Measurements from ENCODE around the gene P2RX1.

- TF ChIP-seq, protein P1, sequence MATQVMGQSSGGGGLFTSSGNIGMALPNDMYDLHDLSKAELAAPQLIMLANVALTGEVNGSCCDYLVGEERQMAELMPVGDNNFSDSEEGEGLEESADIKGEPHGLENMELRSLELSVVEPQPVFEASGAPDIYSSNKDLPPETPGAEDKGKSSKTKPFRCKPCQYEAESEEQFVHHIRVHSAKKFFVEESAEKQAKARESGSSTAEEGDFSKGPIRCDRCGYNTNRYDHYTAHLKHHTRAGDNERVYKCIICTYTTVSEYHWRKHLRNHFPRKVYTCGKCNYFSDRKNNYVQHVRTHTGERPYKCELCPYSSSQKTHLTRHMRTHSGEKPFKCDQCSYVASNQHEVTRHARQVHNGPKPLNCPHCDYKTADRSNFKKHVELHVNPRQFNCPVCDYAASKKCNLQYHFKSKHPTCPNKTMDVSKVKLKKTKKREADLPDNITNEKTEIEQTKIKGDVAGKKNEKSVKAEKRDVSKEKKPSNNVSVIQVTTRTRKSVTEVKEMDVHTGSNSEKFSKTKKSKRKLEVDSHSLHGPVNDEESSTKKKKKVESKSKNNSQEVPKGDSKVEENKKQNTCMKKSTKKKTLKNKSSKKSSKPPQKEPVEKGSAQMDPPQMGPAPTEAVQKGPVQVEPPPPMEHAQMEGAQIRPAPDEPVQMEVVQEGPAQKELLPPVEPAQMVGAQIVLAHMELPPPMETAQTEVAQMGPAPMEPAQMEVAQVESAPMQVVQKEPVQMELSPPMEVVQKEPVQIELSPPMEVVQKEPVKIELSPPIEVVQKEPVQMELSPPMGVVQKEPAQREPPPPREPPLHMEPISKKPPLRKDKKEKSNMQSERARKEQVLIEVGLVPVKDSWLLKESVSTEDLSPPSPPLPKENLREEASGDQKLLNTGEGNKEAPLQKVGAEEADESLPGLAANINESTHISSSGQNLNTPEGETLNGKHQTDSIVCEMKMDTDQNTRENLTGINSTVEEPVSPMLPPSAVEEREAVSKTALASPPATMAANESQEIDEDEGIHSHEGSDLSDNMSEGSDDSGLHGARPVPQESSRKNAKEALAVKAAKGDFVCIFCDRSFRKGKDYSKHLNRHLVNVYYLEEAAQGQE (IDR thresholded peaks at IDR 0.05; ENCODE audit: unreplicated experiment), result no peak
- TF ChIP-seq CTCF (conservative IDR thresholded peaks at IDR 0.05; ENCODE audit: low read depth in 2 of 2) (no peak), CREB1 (CRISPR knock-in tag; IDR thresholded peaks at IDR 0.05; ENCODE audit: low read depth) (no peak), POLR2AphosphoS5 (IDR thresholded peaks at IDR 0.05; ENCODE audit: low read depth) (no peak), EZH2 (IDR thresholded peaks at IDR 0.05; ENCODE audit: low read depth, unreplicated experiment) (no peak), EZH2phosphoT487 (IDR thresholded peaks at IDR 0.05; ENCODE audit: unreplicated experiment) (no peak)
These were observed 37.8 kb upstream of the P2RX1 start for GRCh38 chr17:3954086-3954485.
